ENCODE data around the gene PRSS8.

DNA sequence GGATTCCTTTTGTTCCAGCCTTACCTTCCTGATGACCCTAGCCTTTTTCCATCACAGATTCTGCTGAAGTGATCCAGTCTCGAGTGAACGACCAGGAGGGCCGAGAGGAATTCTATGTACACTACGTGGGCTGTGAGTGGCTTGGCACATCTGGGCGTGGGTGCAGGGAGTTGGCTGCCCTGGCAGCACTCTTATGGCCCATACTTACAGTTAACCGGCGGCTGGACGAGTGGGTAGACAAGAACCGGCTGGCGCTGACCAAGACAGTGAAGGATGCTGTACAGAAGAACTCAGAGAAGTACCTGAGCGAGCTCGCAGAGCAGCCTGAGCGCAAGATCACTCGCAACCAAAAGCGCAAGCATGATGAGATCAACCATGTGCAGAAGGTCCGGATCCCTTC, 15.4 kb downstream of the PRSS8 start:
- TF ChIP-seq, protein P1, sequence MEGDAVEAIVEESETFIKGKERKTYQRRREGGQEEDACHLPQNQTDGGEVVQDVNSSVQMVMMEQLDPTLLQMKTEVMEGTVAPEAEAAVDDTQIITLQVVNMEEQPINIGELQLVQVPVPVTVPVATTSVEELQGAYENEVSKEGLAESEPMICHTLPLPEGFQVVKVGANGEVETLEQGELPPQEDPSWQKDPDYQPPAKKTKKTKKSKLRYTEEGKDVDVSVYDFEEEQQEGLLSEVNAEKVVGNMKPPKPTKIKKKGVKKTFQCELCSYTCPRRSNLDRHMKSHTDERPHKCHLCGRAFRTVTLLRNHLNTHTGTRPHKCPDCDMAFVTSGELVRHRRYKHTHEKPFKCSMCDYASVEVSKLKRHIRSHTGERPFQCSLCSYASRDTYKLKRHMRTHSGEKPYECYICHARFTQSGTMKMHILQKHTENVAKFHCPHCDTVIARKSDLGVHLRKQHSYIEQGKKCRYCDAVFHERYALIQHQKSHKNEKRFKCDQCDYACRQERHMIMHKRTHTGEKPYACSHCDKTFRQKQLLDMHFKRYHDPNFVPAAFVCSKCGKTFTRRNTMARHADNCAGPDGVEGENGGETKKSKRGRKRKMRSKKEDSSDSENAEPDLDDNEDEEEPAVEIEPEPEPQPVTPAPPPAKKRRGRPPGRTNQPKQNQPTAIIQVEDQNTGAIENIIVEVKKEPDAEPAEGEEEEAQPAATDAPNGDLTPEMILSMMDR (conservative IDR thresholded peaks at IDR 0.05): no peak
- TF ChIP-seq EZH2 (IDR thresholded peaks at IDR 0.05; ENCODE audit: low read depth): no peak
